Measurements from ENCODE around the gene TERT. TPM values are rescaled to one million over a fixed set of nuclear protein-coding genes. Genes with fewer than 3 reads are reported as not detected.

The TERT gene
- total RNA-seq, 1 experiment from 2014 or later: 5.0 TPM

GRCh38 chr5:1208743-1209488, 86.0 kb downstream of the TERT start:
- no peak overlapping the region for H3K4me3 ChIP-seq
- no peaks in the 10 kb centered on the region for H3K9me3 ChIP-seq (replicated peaks)
- peaks cover 57% of the 10 kb centered on the region for H3K27me3 ChIP-seq (replicated peaks)
- H3K36me3 ChIP-seq: no peaks in the 10 kb centered on the region
- no peak overlapping the region for H3K27ac ChIP-seq
- peak in 1 of 2 experiments; percentile 41 for DNase-seq (ENCODE audit: low read depth in 1 of 2, low spot score in 2 of 2)
- H3K4me1 ChIP-seq (replicated peaks): no peaks in the 10 kb centered on the region

- DNase-seq (ENCODE audit: low read depth in 1 of 2, low spot score in 2 of 2): no peak
These were observed 86.6 kb downstream of the TERT start for GRCh38 chr5:1208221-1208742.

DNA sequence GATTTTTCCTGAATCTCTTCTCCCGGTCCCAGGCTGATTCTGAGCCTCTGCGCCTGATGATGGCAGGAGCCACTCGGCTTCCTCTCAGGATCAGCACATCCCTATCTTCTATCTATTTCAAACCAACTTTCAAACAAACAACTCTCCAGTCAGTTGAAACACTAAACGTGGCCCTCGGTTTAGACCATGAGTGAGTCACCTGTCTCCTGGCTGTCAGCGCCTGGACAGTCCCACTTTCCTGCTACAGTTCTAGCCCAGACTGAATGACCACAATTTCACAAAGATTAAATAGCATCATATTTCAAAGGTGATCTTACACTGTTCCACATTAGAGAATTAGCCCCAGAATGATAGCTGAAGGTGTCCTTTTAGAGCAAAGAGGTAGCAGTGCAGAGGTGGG, 87.3 kb downstream of the TERT start:
- Histone ChIP-seq H3K36me3 (no peaks in the 10 kb centered on the region), H3K9me3 (replicated peaks) (no peaks in the 10 kb centered on the region), H3K4me3 (no peak overlapping the region), H3K4me1 (replicated peaks) (no peaks in the 10 kb centered on the region), H3K27ac (no peak overlapping the region), H3K27me3 (replicated peaks) (peaks cover 71% of the 10 kb centered on the region)
- DNase-seq (ENCODE audit: low read depth in 1 of 2, low spot score in 2 of 2): no peak

More at GRCh38 chr5:1208221-1208742, 86.6 kb downstream of the TERT start:
- H3K9me3 ChIP-seq (replicated peaks): no peaks in the 10 kb centered on the region
- peaks cover 64% of the 10 kb centered on the region for H3K27me3 ChIP-seq (replicated peaks)
- H3K27ac ChIP-seq: no peak overlapping the region
- no peaks in the 10 kb centered on the region for H3K36me3 ChIP-seq
- H3K4me1 ChIP-seq (replicated peaks): no peaks in the 10 kb centered on the region
- H3K4me3 ChIP-seq: no peak overlapping the region

GRCh38 chr5:1206521-1207412, 88.1 kb downstream of the TERT start:
- no peaks in the 10 kb centered on the region for H3K36me3 ChIP-seq
- no peak overlapping the region for H3K4me3 ChIP-seq
- H3K27me3 ChIP-seq (replicated peaks): peaks cover 79% of the 10 kb centered on the region

DNA sequence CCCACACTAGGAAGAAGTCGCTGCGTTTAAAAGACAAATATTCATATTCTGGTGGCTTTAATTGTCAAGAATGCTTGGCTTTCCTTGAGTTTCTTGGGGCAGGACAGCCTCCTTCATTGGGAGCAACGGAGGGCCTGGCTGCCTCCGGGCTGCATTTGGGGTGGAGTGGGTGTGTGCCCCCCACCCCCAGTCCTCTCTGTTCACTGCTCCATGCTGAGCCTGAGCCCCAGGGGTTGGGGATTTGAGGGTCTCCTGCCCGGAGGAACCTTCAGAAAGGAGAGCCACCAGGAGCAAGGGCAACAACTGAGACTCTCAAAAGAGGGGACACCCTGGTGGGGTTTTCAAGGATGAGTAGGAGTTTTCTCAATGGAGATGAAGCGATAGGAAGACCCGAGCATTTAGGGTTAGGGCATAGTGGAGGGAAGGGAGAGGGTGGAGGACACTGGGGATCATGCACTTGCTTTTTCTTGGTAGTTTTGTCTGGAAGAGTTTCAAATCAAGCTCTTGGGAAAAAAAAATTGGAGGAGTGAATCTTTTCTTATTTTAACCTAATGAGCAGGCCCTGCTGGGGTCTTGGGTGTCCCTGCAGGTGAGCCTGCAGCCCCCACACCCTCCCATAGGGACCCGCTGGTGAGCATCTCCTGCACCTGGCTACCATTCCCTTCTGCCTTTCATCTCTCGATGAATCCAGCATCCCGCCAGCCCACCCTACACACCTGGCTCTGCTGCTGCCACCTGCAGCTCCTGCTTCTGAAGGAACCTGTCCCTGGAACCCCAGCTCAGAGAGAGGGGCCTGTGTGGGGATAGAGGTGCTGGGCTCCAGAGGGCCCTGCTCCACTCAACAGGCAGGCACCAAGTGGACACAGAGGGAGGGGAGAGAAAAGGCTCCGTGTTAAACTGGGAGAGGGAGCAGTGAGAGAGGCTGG, 89.3 kb downstream of the TERT start:
- Histone ChIP-seq H3K4me3 (no peak overlapping the region), H3K27ac (no peak overlapping the region), H3K36me3 (no peaks in the 10 kb centered on the region), H3K4me1 (replicated peaks) (no peaks in the 10 kb centered on the region), H3K27me3 (replicated peaks) (peaks cover 91% of the 10 kb centered on the region), H3K9me3 (replicated peaks) (no peaks in the 10 kb centered on the region)
- DNase-seq (ENCODE audit: low read depth in 1 of 2, low spot score in 2 of 2): no peak

More at GRCh38 chr5:1206521-1207412, 88.1 kb downstream of the TERT start:
- Histone ChIP-seq H3K27ac (no peak overlapping the region), H3K9me3 (replicated peaks) (no peaks in the 10 kb centered on the region), H3K4me1 (replicated peaks) (no peaks in the 10 kb centered on the region)
- no peak for DNase-seq (ENCODE audit: low read depth in 1 of 2, low spot score in 2 of 2)

GRCh38 chr5:1204693-1205242, 90.1 kb downstream of the TERT start:
- H3K4me1 ChIP-seq (replicated peaks): no peaks in the 10 kb centered on the region
- no peak for DNase-seq (ENCODE audit: low read depth in 1 of 2, low spot score in 2 of 2)
- no peak overlapping the region for H3K4me3 ChIP-seq
- H3K9me3 ChIP-seq (replicated peaks): no peaks in the 10 kb centered on the region
- H3K36me3 ChIP-seq: no peaks in the 10 kb centered on the region
- no peak overlapping the region for H3K27ac ChIP-seq
- H3K27me3 ChIP-seq (replicated peaks): peaks cover 95% of the 10 kb centered on the region

GRCh38 chr5:1203968-1204692, 90.7 kb downstream of the TERT start:
- peaks cover 97% of the 10 kb centered on the region for H3K27me3 ChIP-seq (replicated peaks)
- no peak overlapping the region for H3K4me3 ChIP-seq
- H3K36me3 ChIP-seq: no peaks in the 10 kb centered on the region
- H3K4me1 ChIP-seq (replicated peaks): no peaks in the 10 kb centered on the region
- no peak overlapping the region for H3K27ac ChIP-seq
- H3K9me3 ChIP-seq (replicated peaks): no peaks in the 10 kb centered on the region
- DNase-seq (ENCODE audit: low read depth in 1 of 2, low spot score in 2 of 2): no peak

DNA sequence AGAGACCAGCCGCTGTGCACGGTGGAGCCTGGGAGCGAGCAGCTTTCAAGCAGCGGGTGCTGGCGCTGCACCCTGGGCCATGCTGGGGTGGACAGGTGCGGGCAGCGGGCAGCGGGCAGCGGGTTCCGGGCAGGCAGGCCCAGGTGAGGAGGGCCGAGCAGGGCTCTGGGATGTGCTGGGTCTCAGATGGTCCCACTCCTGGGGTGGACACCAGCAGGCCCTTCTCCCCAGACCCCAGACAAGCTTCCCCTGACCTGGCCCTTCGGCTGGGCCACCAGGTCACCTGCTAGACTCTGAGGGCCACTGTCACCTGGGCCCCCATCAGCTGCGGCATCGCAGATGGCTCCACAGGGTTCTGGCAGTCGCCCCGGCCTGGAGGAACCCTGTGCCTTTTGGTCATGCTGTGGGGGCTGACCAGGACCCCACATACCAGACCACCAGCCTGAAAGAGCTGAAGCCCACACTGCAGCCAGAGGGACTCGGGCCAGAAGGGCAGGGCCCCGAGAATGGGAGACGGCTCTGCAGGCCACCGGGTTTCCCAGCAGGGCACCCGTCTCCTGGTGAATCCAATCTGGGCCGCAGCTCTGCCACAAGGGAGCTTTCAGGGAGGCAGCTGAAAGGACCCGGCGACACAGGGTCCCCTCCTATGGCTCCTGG, 91.4 kb downstream of the TERT start:
- H3K4me1 ChIP-seq (replicated peaks): no peaks in the 10 kb centered on the region
- H3K9me3 ChIP-seq (replicated peaks): no peaks in the 10 kb centered on the region
- peaks cover 97% of the 10 kb centered on the region for H3K27me3 ChIP-seq (replicated peaks)
- no peak overlapping the region for H3K27ac ChIP-seq
- DNase-seq (ENCODE audit: low read depth in 1 of 2, low spot score in 2 of 2): no peak
- no peaks in the 10 kb centered on the region for H3K36me3 ChIP-seq
- no peak overlapping the region for H3K4me3 ChIP-seq

Other genes starting within 250 kb of the TERT start
- gene SLC12A7, start 183.0 kb downstream of the TERT start, total RNA-seq (2014; rRNA removed; shearing (Covaris generic)): 11.9 and 16.9 TPM in 2 replicates
- gene SLC6A19, start 93.5 kb downstream of the TERT start, total RNA-seq (2014; rRNA removed; shearing (Covaris generic)): 0.03 TPM in 1 of 2 replicates, not detected in the other
- not detected in 2 replicates for gene SLC6A18, start 69.7 kb downstream of the TERT start, total RNA-seq (2014; rRNA removed; shearing (Covaris generic))
- gene CLPTM1L, start 50.0 kb upstream of the TERT start, total RNA-seq (2014; rRNA removed; shearing (Covaris generic)): 241 and 247 TPM in 2 replicates
- gene SLC6A3, start 150.4 kb upstream of the TERT start, total RNA-seq (2014; rRNA removed; shearing (Covaris generic)): not detected in 2 replicates
- 22.5 and 28.2 TPM in 2 replicates for gene LPCAT1, start 228.9 kb upstream of the TERT start, total RNA-seq (2014; rRNA removed; shearing (Covaris generic))